Caco-2 (cell line): Measurements from ENCODE around the gene ZNF333. TPM values are rescaled to one million over a fixed set of nuclear protein-coding genes. Genes with fewer than 3 reads are reported as not detected.

Experiments
- BruUV-seq: library from RNA; stranded (reverse); fragments of 400-500 nt; replicated peaks from 2 replicates; lab custom pipeline; 2021; lab: Mats Ljungman, UMichigan
- CTCF ChIA-PET: fragments of 300-600 bp; sonication (Branson Sonifier 250); formaldehyde crosslinking; loops from one replicate; lab custom pipeline; 2022; ENCODE audit warnings: antibody characterized with exemption; lab: Charles Lee
- POLR2A ChIA-PET: fragments of 300-600 bp; sonication (Branson Sonifier 250); formaldehyde crosslinking; loops from one replicate; lab custom pipeline; 2022; ENCODE audit warnings: antibody characterized with exemption; lab: Charles Lee
- DNase-seq, 2 experiments: peaks; one replicate each; pipeline versions ENCODE4 v3.0.0 to v3.0.0-alpha.2; 2020 to 2022
- H3K27me3 ChIP-seq: replicated peaks from 2 replicates; pipeline ENCODE4 v1.6.0; 2011; ENCODE audit warnings: low read length; ENCODE audit not compliant: control insufficient read depth, insufficient read depth
- H3K36me3 ChIP-seq: 2 replicates; pipeline ENCODE4 v1.5.1; 2011; ENCODE audit warnings: low read length; ENCODE audit not compliant: control insufficient read depth, insufficient read depth
- H3K4me1 ChIP-seq: fragments of 250-450 bp; sonication (Bioruptor Pico); 2 replicates; pipeline ENCODE4 v1.5.1; 2020; ENCODE audit warnings: mild to moderate bottlenecking
- H3K4me3 ChIP-seq: 2 replicates; pipeline ENCODE4 v1.5.1; 2011; ENCODE audit warnings: low read depth, mild to moderate bottlenecking, control low read depth, low read length
- H3K9me3 ChIP-seq: fragments of 250-450 bp; sonication (Bioruptor Pico); 2 replicates; pipeline ENCODE4 v1.5.1; 2020; ENCODE audit warnings: mild to moderate bottlenecking, moderate library complexity
- H3K27ac Mint-ChIP-seq: one replicate; pipeline ENCODE4 v1.8.0; 2022; ENCODE audit warnings: mixed read lengths; ENCODE audit not compliant: unreplicated experiment
- H3K27me3 Mint-ChIP-seq: one replicate; pipeline ENCODE4 v1.8.0; 2022; ENCODE audit warnings: mixed read lengths; ENCODE audit not compliant: insufficient read depth, unreplicated experiment
- H3K36me3 Mint-ChIP-seq: one replicate; pipeline ENCODE4 v1.8.0; 2022; ENCODE audit warnings: mild to moderate bottlenecking, mixed read lengths; ENCODE audit not compliant: insufficient read depth, unreplicated experiment
- H3K4me1 Mint-ChIP-seq: one replicate; pipeline ENCODE4 v1.8.0; 2022; ENCODE audit warnings: low read depth, mixed read lengths; ENCODE audit not compliant: unreplicated experiment
- H3K4me3 Mint-ChIP-seq: one replicate; pipeline ENCODE4 v1.8.0; 2022; ENCODE audit warnings: mild to moderate bottlenecking, moderate library complexity, mixed read lengths; ENCODE audit not compliant: unreplicated experiment
- H3K9me3 Mint-ChIP-seq: one replicate; pipeline ENCODE4 v1.8.0; 2022; ENCODE audit warnings: mixed read lengths; ENCODE audit not compliant: unreplicated experiment
- intact Hi-C: fragments of 100-400 bp; cut with micrococcal nuclease; formaldehyde crosslinking; loops from one replicate; pipeline ENCODE4 v1.10.0; 2022; ENCODE audit not compliant: unreplicated experiment
- total RNA-seq: library from RNA; stranded (reverse); gene quantifications from 2 replicates; pipeline ENCODE4 v1.2.3, GENCODE V29; 2022
- TF ChIP-seq, protein P1 (sequence below), 2 experiments: fragments of 200-600 bp in 1 of 2; IDR thresholded peaks; 1 replicate in 1 of 2; 2 replicates in 1 of 2; pipeline versions ENCODE4 v1.5.1 to v1.8.0; 2011 to 2022; ENCODE audit warnings: antibody characterized with exemption in 1 of 2, control low read depth in 1 of 2, inconsistent platforms in 1 of 2, low read depth in 1 of 2, low read length in 1 of 2, mild to moderate bottlenecking in 1 of 2, moderate library complexity in 1 of 2; ENCODE audit not compliant: insufficient read depth in 1 of 2, severe bottlenecking in 1 of 2, unreplicated experiment in 1 of 2

Gene ZNF333
- total RNA-seq, 1 experiment from 2014 or later: 5.3 TPM

DNA sequence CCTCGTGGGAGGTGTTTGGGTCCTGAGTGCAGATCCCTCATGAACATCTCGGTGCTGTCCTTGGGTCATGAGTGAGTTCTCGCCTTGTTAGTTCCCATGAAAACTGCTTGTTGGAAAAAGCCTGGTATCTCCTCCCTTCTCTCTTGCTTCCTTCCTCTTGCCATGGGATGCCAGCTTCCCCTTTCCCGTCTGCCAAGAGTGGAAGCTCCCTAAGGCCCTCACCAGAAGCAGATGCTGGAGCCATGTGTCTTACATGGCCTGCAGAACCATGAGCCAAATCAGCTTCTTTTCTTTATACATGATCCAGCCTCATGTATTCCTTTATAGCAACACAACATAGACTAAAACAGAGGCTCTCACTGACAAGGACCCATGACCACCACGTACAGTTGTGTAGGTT is 80.3 kb downstream of the ZNF333 start:
- no peaks in the 10 kb centered on the region for H3K36me3 ChIP-seq
- DNase-seq: no peak
- no peak overlapping the region for H3K4me3 Mint-ChIP-seq

DNA sequence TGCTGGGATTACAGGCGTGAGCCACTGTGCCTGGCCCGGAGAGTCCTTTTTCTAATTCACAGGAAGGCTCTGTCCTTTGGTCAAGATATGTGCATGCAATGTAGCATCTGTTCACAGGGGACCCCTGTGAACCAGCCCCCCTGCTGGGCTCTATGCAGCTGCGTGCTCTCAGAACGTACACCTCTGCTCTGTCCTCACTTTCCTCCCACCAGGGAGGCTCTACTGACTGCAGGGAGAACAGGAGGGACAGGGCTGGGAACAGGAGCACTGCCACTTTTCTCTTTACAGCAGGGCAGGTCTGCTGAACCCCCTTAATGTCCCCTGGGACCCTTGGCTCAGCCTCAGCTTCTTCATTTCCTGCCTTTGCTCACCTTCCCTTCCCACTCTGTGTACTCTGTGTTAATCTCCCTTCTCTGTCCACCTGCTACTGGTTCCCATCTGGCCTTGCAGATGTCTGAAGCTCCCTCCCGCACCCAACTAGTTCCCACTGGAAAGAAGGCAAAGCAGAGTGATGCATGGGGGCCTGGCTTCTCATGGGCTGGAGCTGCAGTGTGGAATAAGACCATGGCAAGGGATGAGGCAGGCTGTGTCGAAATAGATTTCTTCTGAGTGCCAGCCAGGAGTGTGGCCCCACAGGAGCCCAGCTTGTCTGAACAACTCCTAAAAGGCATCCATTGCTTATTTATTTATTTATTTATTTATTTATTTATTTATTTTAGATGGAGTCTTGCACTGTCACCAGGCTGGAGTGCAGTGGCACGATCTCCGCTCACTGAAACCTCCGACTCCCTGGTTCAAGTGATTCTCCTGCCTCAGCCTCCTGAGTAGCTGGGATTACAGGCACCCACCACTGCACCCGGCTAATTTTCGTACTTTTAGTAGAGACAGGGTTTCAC is 81.3 kb downstream of the ZNF333 start:
- POLR2A ChIA-PET: no interaction called here
- H3K27me3 ChIP-seq: no peaks in the 10 kb centered on the region
- H3K36me3 ChIP-seq: no peaks in the 10 kb centered on the region
- no peaks in the 10 kb centered on the region for H3K9me3 ChIP-seq
- TF ChIP-seq, protein P1, sequence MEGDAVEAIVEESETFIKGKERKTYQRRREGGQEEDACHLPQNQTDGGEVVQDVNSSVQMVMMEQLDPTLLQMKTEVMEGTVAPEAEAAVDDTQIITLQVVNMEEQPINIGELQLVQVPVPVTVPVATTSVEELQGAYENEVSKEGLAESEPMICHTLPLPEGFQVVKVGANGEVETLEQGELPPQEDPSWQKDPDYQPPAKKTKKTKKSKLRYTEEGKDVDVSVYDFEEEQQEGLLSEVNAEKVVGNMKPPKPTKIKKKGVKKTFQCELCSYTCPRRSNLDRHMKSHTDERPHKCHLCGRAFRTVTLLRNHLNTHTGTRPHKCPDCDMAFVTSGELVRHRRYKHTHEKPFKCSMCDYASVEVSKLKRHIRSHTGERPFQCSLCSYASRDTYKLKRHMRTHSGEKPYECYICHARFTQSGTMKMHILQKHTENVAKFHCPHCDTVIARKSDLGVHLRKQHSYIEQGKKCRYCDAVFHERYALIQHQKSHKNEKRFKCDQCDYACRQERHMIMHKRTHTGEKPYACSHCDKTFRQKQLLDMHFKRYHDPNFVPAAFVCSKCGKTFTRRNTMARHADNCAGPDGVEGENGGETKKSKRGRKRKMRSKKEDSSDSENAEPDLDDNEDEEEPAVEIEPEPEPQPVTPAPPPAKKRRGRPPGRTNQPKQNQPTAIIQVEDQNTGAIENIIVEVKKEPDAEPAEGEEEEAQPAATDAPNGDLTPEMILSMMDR (IDR thresholded peaks at IDR 0.05; ENCODE audit: insufficient read depth in 1 of 2, low read depth in 1 of 2, low read length in 1 of 2, severe bottlenecking in 1 of 2, unreplicated experiment in 1 of 2): no peak
- no peak overlapping the region for H3K4me3 Mint-ChIP-seq
- intact Hi-C loops: no loop called here
- no peak overlapping the region for H3K4me3 ChIP-seq
- no peaks in the 10 kb centered on the region for H3K9me3 Mint-ChIP-seq
- DNase-seq: no peak
- H3K4me1 Mint-ChIP-seq: no peaks in the 10 kb centered on the region
- CTCF ChIA-PET: no interaction called here
- H3K4me1 ChIP-seq: no peaks in the 10 kb centered on the region
- H3K36me3 Mint-ChIP-seq: no peaks in the 10 kb centered on the region
- H3K27me3 Mint-ChIP-seq: peaks cover 4% of the 10 kb centered on the region
- H3K27ac Mint-ChIP-seq: no peak overlapping the region
- BruUV-seq: no TSS peak

More for the DNA sequence above, 80.3 kb downstream of the ZNF333 start:
- H3K4me1 ChIP-seq: no peaks in the 10 kb centered on the region
- Mint-ChIP-seq H3K4me1 (no peaks in the 10 kb centered on the region), H3K9me3 (no peaks in the 10 kb centered on the region), H3K27ac (no peak overlapping the region), H3K27me3 (peaks cover 4% of the 10 kb centered on the region), H3K36me3 (no peaks in the 10 kb centered on the region)
- no TSS peak for BruUV-seq
- ChIA-PET CTCF (no interaction called here), POLR2A (no interaction called here)
- intact Hi-C loops: no loop called here
- H3K9me3 ChIP-seq: no peaks in the 10 kb centered on the region
- TF ChIP-seq, protein P1 (IDR thresholded peaks at IDR 0.05; ENCODE audit: insufficient read depth in 1 of 2, low read depth in 1 of 2, low read length in 1 of 2, severe bottlenecking in 1 of 2, unreplicated experiment in 1 of 2): no peak
- no peaks in the 10 kb centered on the region for H3K27me3 ChIP-seq
- H3K4me3 ChIP-seq: no peak overlapping the region

DNA sequence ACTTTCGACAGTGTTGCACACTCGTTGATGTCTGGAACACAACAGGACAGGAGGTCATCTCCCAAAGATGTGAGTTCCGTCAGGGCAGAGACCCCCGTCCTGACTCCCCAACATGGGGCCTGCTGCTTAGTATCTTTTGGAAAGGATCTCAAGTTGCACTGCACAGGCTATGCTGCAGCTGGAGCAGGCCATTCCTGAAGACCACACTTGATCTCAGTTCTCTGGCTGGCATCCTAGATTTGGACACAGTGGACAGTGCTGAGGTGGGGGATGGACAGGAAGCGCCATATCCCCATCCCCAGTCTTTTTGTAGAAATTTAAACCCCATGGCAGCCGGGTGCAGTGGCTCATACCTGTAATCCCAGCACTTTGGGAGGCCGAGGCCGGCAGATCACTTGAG is 82.6 kb downstream of the ZNF333 start:
- peaks cover 4% of the 10 kb centered on the region for H3K27me3 Mint-ChIP-seq
- ChIA-PET POLR2A (no interaction called here), CTCF (no interaction called here)
- no peak overlapping the region for H3K27ac Mint-ChIP-seq
- intact Hi-C loops: no loop called here
- no peaks in the 10 kb centered on the region for H3K36me3 ChIP-seq
- no peak for DNase-seq
- H3K4me3 Mint-ChIP-seq: no peak overlapping the region
- no peak overlapping the region for H3K4me3 ChIP-seq
- H3K9me3 Mint-ChIP-seq: no peaks in the 10 kb centered on the region
- peaks cover 6% of the 10 kb centered on the region for H3K36me3 Mint-ChIP-seq
- TF ChIP-seq, protein P1 (IDR thresholded peaks at IDR 0.05; ENCODE audit: insufficient read depth in 1 of 2, low read depth in 1 of 2, low read length in 1 of 2, severe bottlenecking in 1 of 2, unreplicated experiment in 1 of 2): no peak
- no peaks in the 10 kb centered on the region for H3K4me1 Mint-ChIP-seq
- no peaks in the 10 kb centered on the region for H3K27me3 ChIP-seq
- no peaks in the 10 kb centered on the region for H3K9me3 ChIP-seq
- H3K4me1 ChIP-seq: no peaks in the 10 kb centered on the region
- no TSS peak for BruUV-seq
